Breast epithelium (tissue), 3 donors: Measurements from ENCODE around the gene NR3C1.

Experiments used
- POLR2A ChIP-seq: fragments of 450-650 bp; IDR thresholded peaks from one replicate; pipeline ENCODE4 v1.6.1; 2016; ENCODE audit warnings: antibody characterized with exemption, mild to moderate bottlenecking, moderate library complexity
- POLR2AphosphoS5 ChIP-seq, 3 donors: sonication (generic); formaldehyde crosslinking; IDR thresholded peaks; one replicate each; pipeline ENCODE4 v1.6.1; 2017; ENCODE audit warnings: antibody characterized with exemption in 3 of 3
- TF ChIP-seq, protein P1 (sequence below), 3 donors: fragments of 450-650 bp; IDR thresholded peaks; one replicate each; pipeline ENCODE4 v1.5.1; 2016 to 2017; ENCODE audit warnings: antibody characterized with exemption in 3 of 3, mild to moderate bottlenecking in 3 of 3, moderate library complexity in 3 of 3

DNA sequence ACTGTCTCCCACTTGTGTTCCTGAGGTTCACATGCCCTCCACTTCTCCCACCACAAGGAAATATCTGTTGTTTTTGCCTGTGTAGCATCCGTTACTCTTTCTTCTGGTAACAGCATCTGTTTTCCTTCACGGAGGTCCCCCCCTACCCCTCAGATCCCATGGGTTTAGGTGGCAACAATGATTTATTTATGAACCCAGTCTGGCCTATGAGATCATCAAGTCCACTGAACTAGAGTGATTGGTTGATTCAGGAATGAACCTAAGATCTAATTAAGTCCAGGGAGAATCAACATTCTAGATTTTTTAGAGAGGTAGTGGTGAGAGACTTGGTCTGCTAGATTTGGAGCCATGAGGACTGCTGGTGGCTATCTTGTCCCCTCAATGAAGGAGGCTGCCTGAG is 166.8 kb downstream of the NR3C1 start:
- TF ChIP-seq POLR2AphosphoS5 (IDR thresholded peaks at IDR 0.05), result no peak
- TF ChIP-seq, protein P1, sequence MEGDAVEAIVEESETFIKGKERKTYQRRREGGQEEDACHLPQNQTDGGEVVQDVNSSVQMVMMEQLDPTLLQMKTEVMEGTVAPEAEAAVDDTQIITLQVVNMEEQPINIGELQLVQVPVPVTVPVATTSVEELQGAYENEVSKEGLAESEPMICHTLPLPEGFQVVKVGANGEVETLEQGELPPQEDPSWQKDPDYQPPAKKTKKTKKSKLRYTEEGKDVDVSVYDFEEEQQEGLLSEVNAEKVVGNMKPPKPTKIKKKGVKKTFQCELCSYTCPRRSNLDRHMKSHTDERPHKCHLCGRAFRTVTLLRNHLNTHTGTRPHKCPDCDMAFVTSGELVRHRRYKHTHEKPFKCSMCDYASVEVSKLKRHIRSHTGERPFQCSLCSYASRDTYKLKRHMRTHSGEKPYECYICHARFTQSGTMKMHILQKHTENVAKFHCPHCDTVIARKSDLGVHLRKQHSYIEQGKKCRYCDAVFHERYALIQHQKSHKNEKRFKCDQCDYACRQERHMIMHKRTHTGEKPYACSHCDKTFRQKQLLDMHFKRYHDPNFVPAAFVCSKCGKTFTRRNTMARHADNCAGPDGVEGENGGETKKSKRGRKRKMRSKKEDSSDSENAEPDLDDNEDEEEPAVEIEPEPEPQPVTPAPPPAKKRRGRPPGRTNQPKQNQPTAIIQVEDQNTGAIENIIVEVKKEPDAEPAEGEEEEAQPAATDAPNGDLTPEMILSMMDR (IDR thresholded peaks at IDR 0.05), result no peak
- no peak for TF ChIP-seq POLR2A
